GM18868 (cell line): ENCODE results near the gene SLC25A21.
A peak's percentile ranks its signal among the peaks of the same experiment; 100 is the strongest.

Experiments used
- ATAC-seq: cut with Tn5 transposase; IDR thresholded peaks from one replicate; pipeline ENCODE4 v1.9.1; 2021; ENCODE audit warnings: mild to moderate bottlenecking, moderate library complexity; ENCODE audit not compliant: unreplicated experiment

SLC25A21 gene

DNA sequence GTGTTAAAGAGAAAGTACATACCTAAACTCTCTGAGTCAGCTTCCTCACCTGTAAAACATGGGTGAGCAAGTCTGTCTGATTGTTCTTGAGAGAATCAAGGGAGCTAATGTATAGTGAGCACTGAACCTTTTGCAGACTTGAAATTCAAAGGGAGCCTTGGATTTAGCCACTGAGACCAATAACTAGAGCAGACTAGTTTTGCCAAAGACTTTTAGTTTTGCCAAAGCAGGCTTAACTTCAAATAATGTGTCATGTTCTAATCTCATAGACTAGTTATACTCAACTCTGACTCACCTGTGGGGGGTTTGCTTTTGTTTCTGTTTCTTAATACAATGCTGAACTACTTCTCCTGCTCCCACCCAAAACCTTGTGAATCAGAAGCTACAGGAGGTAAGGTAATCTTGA is 123.7 kb downstream of the SLC25A21 start:
- no peak for ATAC-seq

DNA sequence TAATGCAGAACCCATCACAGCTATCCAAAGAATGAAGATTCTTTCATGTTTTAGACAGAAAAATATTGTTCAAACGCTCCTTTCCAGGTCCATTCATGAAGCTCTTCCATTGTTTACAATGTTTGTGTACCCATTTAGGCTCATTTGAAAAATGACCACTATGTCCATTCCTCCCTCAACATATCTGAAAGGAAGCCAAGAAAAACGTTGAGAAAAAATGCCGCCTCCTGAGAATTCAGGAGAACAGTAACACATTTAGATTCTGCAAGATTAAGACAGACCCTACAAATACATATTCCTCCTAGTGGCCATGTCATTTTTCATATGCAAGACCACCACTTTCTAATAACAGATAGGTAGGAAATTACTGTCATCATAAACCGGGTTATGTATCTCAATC is 124.4 kb downstream of the SLC25A21 start:
- no peak for ATAC-seq

DNA sequence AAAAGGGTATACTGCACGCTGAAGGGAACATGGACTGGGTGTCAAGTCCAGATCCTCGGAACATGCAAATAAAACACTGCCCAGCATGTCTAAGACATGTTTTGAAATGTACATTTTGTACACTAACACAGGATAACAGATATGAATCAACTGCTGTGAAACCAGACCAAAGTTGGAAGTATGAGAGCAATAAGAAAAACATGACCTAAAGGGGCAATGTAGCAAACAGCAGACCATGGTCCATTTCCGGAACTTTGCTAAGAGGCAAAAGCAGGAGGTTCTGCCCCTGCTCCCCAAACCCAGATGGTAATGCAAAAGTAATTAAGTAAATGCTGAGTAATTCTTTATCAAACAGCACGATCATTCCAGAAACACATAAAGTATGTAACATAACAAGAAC is 125.2 kb downstream of the SLC25A21 start:
- no peak for ATAC-seq

DNA sequence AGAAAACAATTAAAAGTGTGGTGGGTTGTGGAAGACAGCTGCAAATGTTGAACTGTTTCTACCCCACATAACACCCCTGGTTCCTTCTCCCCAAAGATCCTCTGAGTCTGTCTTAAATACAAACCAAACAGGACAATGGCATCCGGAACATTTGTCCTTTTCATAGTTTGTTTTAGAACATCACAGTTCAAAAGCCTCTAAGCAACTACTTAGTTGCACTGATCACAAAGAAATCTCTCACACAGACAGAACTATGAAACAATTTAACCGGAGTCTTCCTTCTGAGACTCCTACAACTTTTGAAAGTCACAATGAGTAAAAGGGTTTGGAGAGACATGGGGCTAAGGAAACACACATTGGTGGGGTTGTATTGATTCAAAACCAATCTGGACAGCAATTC is 125.6 kb downstream of the SLC25A21 start:
- no peak for ATAC-seq

DNA sequence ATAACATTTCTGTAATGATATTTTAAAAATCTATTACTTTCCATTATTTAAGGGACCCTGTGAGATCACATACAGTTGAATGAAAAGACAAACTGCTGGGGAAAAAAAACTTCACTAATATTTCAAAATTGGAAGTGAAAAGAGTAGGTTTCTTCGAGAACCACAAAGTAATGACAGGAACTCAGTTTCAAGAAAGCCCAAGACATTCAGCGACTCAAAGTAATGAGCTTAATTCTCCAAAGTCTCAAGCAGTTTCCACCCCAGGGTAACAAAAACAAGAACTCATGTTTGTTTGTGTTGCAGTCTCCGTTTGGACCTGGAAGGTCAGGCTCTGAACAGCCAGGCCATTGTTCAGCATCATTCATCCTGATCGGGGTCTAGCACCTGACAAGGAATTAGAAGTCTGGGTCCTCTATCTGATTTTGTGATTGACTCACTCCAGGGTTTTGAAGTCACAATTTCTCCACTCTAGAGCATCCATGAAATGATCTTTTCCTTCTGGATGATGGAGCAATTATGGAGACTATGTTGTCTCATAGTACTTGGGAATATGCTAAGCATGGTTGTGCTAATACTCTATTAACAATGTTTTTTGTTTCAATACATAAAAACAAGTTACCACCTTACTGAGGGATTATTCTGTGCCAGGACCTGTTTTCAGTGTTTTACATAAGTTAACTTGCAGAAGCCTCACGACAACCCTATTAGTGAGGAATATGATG is 126.9 kb downstream of the SLC25A21 start:
- no peak for ATAC-seq

DNA sequence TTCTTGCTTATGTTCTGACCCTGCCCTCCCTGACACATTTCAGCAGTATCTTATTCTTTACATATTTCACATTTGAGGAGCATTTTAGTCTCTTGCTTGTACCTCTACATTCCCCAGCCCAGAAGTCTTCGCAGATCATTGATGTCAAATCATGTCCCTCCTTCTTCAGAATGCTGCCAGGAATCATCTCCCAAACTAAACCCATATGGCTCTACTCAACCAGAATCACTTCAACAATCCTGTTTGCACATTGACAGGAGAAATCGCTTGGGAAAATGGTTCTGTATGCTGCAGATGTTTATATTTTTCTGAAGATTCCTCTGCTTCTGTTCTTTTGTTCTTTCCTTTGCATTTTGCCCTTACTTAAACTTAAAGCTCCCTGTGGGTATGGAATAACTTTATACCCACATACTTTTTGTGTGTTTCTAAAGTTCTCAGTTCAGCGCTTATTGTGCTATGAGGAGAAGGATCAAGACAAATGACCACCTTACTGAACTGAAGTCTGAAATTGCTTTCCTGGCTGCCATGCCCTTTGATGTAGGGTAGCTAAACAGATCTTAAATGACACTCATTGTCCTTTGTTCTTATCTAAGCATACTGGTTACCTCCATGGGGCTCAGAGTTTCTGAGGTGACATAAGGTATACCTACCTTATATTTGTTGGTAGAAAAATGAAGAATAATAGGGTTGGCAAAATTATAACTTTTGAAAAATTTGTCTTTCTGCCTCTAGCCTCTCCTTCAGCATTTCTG is 134.6 kb downstream of the SLC25A21 start:
- no peak for ATAC-seq

DNA sequence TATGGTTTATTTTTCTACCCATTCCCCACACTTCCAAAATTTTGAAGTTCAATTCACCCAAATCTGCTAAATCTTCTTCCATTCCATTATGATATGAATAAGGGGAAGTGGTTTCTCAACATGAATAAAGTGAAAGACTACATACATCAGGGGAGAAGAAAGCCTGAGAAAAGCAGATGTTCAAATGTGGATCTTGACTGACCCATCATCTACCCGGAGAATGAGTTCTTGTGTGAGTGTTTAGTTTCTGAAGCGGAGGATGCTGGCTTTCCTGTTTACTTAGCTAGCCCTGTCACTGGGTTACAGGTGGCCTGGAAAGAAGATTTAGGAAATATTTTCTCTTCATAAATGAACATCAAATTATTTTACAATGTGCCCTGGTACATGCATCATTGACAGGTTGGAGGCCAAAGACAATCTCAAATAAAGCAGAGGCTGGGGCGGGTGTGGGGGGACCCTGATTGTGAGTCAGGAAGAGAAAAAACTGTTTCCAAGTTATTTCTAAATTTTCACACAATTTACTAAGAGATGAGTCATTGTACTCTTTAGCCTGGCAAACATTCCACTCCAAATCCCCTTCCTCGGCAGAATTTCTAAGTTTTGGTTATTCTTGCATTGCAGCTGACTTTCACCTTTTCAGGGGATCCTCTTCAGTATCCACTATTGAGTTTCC is 135.6 kb downstream of the SLC25A21 start:
- ATAC-seq: peak; percentile 43

DNA sequence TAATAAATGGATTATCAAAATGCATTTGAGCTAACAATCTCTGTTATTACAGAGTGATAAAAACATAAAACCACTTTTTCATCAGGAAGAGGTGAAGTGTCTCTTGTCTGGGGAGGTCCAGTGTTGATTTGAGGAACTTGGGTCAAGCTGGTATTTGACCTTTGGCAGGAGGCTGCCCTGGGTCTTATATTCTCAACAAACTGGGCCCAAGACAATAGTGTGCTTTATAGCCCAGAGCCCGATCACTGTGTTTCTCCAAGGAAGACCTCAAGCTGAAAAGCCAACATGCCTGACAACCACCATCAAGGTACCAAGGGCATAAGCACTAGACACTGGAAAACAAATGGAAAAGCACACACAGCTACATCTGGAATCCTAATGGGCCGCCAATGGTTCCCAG is 137.0 kb downstream of the SLC25A21 start:
- no peak for ATAC-seq

DNA sequence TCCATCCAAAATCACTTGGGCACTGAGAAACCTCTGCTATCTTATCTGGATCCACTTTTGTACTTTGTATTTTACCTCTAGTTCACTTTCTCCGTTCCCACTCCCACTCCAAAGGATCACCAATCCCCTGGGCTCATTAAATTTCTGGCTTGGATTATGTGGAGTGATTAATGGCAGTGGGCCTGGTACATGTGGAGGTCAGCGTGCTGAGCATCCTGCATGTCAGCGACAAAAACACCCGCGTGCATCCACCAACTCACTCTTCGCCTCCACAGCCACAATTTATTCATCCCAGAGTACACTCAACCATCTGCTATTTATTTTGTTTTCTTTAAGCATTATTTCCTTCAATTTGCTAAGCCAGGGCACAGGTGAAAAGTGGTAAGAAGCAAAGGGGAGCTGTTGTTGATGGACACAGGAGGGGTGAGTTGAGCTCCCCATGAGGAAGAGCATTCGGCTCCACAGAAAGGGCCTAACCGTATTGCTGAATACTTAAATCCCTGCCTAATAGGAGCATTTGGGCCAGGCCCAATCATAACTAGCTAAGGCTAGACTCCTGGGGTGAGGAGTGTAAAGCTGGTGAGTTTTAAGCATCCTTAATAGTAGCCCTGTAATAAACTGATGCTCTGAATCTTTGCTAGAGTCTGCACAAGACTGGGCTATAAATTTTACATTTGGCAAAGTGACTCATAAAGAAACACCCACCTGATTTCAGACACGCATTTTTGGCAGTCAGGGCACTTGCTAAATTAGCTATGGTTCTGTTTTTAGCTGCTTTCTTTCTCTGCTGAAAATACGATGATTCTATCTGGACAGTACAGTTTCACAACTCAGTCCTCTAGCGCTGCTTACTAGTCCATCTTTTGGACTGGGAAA is 137.8 kb downstream of the SLC25A21 start:
- ATAC-seq: peak; percentile 76

DNA sequence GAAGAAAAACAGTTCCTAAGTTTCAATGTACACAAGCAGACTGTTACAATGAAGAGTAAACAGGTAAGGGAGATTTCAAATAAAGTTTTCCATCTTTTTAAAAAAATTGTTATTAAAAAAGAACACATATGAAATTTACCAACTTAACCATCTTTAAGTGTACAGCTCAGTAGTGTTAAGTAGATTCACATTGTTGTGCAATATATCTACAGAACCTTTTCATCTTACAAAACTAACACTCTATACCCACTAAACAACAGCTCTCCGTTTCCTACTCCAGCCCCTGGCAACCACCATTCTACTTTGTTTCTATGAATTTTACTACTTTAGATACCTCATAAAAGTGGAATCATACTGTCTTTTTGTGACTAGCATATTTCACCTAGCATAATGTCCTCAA is 139.5 kb downstream of the SLC25A21 start:
- ATAC-seq: no peak

DNA sequence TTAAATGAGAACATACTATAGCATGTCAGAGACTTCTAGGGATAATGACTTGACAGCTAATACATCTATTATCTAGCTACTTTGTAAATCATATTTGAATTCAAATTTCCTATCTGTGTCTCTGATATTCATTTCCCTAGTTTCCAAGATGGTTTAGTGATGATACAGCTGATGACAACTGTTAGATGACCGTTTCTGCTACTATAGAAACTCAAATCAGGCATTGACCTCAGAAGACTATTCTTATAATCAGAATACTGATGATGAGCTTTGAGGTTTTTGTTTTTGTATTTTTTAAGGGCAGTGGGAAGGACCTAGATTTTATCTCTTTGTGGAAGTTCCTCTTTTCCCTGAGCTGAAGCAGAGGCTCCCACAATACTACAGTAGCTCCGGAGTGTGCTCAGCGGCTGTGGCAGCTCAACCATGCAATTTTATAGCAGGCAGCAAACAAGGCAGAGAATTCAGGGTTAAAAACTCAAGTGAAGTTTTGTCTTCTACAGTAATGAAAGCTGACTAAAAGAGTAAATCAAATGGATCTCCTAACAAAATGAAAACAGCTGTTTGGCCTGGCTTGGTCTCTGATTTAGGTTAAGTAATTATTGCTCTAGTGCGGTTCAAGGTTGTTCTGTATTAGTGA is 145.1 kb downstream of the SLC25A21 start:
- peak; percentile 50 for ATAC-seq

DNA sequence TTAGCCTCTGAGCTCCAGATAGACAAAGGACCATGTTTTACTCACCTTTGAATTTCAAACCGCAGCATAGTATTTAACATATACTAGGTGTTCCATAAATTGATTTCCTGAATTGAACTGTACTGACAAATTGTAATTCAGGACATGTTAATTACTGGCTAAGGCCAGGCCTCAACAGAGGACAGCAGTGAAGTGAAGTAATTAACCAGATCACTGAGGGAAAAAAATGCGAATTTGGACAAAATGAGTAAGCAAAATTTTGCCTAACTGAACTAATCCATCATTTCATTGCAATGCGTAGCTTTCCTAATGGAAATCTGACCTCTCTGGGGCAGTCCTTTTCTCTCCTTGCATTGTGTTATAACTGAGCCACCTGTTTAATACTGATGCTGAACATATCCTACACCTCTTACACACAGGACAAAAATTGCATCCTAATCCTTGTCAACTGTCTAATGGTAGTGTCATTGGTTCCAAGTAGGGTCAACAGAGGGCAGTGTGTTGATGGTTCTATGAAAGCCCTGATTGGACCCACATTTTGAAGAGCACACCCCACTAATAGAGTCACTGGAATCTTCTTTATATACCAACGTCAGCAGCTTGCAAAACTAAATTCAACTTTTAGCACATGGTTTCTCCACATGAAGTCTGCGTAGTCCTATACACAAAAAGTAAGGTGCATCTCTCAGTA is 148.4 kb downstream of the SLC25A21 start:
- no peak for ATAC-seq

DNA sequence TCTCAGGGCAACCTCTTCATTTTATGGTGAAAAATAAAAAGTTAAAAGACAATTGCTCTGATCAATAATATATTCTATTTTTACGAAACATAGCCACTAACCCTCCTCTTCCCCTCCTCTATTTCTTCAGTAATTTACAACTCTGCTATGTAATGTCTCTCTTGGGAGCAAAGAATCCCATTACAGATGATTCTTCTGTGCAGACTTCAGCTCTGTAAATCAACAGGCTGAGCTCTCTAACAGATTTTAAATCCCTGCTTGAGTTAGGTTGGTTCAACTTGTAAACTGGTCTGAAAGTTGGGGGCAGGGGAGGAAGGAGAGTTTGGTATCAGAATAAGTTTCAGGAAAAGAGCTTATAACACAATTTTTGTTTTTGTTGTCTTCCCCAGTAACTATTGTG is 151.0 kb downstream of the SLC25A21 start:
- no peak for ATAC-seq

DNA sequence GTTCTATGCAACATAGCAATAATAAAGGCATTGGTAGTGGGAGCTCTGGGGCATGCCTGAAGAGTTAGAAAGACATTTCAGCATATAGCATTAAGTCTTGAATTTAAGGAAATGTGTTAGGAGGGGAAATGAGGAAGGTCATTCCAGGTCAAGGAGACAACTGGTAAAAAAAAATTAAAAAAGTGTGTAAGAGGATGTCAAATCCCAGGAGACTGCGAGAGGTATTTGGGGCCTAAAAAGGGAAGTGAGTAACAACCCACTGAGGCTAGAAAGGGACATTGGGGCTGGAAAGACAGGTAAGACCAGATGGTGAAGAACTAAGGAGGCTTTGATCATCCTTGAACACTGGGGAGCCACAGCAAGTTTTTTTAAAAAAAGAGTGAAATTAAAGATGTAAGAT is 152.9 kb downstream of the SLC25A21 start:
- no peak for ATAC-seq

DNA sequence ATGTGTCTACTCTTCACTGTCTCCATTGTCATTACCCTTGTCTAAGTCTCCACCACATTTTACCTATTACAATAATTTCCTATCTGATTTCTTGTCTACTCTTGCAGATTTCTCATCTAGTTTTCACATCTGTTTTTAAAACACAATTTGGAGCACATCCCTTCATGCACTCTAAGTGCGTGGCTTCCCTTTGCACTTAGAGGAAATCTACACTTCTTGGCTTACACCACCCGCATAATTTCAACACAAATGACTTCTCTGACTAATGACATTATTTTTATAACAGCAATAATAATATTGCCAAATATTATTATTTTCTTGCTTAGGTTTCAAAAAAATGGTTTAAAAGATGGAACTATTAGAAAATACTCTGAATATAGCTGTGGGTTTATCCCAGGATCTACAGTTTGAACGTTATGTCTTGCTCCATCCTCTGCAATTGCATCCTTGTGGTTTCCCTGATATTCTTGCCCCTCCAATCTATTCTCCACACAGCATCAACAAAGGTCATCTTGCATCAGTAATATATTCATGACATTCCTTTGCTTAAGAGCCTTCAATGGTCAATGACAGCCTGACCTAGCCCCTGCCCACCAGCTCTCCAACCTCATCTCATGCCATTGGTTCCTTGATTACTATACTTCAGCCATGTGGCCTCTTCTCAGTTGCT is 153.7 kb downstream of the SLC25A21 start:
- no peak for ATAC-seq

DNA sequence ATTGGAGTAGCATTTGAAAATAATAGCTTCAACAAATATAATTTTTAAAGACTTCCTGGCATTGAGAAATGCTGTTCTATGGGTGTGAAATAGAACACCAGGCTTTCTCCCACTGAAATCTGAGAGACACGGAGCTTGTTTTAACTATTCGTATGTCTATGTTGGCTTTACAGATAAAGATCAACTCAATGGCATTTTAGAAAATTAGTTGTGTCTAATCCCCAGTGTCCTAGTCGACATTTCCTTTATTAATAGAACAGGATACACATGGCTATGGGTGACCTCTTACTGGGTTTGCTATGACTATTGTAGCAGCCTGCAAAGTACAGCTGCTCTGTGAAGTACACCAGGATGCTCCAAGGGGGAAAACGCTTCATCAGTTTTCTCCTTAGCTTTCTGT is 159.3 kb downstream of the SLC25A21 start:
- no peak for ATAC-seq

DNA sequence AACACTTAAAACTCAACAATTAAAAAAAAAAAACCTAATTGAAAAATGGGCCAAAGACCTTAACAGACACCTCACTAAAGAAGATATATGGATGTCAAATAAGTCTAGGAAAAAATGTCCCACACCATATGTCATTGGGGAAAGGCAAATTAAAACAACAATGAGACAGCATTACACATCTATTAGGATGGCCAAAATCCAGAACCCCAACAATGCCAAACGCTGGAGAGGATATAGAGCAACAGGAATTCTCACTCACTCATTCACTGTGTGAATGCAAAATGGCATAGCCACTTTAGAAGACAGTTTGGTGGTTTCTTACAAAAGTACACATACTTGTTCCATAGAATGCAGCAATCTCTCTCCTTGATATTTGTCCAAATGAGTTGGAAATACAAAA is 173.7 kb downstream of the SLC25A21 start:
- ATAC-seq: no peak

DNA sequence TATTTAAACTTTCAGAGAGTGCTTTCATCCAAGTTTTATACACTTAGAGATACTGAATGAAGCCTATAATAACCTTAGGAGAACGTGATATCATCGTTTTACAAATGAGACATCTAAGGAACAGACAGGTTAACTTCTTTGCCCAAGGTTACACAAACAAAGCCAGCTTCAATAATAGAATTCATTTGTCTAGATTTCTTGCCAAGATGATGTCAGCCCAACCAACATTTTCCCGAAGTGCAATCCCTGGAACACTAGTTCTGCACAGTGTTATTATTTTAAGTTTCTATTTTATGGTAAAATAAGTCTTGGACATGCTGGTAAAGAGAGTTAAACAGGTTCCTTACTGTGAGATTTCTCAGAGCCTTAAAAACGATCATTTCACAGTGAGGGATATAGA is 174.6 kb downstream of the SLC25A21 start:
- ATAC-seq: no peak

DNA sequence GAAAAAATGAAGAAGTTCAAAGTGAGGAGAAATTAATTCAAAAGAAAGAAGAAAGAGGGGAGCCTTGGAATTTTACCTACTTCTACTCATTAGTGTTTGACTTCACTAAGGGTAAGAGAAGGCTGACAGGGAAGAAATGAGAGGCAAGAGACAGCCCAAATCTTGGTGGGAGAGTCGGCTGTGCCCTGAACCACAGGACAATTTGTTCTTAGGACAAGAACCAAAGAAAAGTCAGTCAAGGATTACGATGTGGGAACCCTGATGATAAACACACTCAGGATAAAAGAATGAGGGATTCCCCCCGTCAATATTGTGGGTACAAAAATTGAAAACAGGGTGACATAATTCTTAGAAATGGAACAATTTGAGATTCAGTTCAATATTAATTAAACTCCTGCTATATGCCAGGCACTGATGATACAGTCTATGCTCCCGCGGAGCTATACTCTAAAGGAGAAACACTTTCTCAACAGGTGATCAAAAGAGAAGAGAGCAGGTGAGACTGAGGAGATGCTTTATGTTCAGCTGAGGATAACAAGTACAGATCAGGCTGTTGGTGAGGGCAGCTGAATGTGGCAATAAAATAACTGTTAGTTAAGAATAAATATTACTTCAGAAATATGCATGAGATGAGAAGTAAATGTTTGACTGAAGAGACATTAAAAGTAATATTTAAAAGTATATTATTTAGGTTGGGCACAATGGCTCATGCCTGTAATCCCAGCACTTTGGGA is 175.4 kb downstream of the SLC25A21 start:
- no peak for ATAC-seq
